Stimulated activated CD4-positive, alpha-beta T cell treated with anti-CD3 and anti-CD28 coated beads, Interleukin-2, amount 100 ng/mL, for 24 hours (primary cell): ENCODE data around the gene MAP3K4.

ENCODE experiments used
- DNase-seq, 2 donors: peaks; one replicate each; pipeline ENCODE4 v3.0.0-alpha.2; 2020

Gene MAP3K4

DNA sequence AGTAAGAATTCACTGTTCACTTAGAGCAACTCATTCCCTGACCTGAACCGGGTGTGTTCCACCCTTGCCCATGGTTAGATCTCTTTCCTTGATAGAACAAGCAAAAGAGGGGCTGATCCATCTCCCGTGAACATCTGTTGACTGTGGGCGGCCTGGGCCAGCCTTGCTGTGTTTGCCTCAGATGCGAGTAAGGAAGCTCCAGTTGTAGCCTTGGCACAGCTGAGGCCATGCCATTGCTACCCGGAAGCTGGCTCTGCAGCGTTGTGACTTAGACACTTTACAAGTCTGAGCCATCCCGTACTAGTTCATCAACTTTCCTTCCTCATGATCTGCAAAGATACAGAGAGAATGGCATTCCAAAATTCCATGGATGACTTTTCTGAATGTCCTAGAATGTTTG, 139.0 kb downstream of the MAP3K4 start:
- DNase-seq = no peak

DNA sequence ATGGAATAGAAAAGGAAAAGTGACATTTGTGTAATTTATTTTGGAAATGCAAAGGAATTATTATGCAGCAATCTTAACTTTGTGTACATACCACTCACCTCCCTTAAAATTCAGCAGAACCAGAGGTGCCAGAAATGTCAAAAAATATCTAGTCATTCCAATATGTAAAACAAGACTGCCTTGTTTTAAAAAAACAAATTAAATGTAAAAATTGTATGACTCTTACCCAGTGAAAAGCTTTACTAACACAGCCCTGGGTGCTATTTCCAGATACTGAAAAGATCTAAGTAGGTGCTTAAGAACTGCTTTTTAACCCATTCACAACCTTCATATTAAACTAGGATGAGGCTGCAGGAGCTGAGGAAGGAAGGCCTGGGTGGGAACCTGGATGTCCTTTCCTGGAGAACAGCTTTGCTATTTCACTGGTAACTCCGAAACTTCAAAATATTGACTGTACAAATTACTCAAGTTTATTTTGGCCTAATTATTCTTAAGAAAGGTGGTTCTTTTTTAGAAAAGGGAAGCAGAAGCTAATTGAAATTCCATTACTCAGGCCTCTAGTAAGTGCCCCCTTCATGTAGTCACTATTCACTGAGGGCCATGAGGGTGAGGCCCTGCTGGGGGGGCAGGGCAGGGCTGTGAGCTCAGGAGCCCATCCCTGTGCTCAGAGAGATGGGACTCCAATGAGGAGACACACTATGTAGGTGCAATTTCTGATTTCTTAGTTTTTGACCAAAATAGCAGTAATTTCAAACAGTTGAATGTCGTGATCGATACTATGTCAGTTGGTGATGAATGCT, 139.6 kb downstream of the MAP3K4 start:
- no peak for DNase-seq

DNA sequence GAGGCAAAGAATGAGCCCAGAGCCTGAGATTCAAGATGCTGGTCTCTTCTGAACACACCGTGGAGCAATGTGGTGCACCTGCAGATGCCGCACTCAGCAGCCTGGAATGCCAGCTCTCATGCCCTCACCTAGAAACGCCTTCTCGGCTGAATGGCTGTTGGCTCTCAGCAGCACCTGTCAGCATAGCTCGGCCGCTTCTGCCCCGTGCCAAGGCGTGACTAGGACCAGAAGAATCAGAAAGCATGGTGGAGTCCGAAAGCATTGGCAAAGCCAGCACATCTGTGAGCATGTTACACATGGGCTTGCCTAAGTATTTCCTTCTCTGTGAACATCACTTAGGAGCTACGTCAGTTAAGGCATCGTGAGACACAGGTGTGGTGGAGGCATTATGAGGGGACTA, 140.8 kb downstream of the MAP3K4 start:
- no peak for DNase-seq

DNA sequence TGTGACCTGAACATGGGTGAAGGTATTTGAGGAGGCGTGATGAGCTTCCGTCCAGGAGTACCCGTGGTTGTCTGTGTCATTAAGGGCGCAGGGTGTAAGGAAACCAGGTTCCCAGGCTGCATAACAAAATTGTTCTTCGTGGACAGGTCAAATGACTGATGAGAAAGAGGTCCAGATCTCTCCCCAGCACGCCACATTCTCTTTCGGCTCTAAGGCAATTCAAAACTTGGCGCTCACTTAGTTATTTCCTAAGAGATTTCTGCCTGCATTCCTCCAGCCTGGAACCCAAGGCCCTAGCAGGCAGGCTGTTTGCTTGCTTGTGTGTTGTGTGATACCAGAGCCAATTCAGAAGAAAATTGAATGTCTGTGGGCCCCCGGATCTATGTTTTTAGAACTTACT, 142.4 kb downstream of the MAP3K4 start:
- DNase-seq = no peak

DNA sequence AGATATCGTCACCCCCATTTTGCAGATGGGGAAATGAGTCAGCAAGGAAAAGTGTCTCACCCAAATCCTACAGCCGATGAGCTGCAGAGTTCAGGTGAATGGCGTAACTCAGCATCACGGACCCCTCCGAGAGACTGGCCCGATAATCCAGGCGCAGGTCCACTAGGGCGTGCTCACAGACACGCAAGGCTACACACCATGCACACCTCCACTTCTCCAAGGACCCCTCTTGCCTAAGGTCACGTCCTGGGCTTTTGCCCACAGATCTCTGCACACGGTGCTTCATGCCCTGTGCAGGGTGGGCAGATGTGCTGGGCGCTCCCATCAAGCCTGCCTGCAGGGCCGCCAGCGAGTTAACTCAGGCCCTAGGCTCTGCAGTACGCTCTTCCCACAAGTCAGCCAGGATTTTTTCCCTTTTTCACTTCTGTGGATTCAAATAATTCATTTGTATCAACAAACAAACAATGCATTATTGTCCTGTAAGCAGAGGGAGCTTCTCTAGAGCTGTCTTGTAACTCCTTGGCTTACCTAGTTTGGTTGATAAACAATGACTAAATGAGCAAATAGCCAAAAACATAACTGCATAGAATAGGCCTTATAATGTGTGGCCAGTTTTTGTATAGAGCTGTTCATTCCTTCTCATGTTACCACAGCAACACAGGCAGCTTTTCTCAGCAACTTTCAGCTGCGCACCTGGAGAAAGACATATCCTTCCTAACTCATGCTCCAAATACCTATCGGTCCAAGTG, 143.2 kb downstream of the MAP3K4 start:
- DNase-seq = no peak

DNA sequence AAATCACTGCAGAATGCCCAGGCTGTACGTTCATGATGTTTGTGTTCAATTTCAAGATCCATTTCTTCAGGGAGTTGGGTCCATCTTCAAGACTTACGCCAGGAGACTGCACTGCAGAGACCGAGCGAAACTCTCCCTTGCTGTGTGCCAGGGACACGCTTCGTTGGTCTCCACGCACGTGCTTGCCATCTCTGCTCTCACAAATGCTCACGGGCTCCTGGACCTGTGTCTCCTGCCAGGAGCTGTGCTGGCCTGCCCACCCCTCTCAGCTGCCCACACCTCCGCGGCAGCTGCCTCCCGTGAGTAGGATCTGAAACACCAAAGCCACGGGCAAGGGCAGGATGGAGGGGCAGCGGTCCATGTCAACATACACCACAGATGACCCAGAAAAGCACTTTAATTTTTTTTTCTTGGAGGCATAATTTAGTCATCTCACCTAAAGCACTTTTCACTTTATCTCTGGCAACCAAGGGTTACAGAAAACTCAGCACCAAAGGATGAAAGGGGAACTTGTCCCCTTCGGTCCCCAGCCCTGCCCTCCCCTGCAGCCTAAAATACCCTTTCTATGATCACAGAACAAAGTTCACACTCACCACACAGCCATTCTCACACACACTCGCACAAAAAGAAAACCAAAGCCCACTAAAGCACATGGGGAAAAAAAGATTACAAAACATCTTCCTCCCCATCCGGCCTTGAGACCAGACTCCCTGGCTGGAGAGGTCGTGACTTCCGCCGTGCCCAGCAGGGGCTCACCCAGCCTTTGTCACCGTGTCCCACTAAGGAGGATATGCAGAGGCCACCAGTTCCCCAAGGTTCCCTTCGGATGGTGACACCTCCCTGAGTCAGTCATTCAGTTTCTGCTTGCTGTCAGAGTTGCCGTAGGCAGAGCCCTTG, 144.4 kb downstream of the MAP3K4 start:
- no peak for DNase-seq

DNA sequence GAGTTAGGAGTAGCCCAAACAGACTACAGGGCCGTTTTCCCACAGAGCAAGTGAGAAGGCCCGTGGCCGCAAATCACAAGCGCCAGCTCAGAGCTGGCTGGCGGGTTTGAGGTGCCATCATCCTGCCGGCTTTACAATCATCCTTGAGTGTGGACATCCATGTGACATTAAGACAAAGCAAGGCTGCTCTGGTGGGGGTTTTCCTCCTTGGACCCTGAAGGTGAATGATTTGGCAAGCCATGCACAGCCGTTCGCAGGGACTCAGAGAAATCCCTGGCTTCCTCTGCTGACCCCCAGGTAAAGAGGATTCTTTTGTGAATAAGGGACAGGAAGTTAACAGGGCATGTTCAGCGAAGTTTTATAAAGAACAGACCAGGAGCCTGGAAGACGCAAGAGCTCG, 145.1 kb downstream of the MAP3K4 start:
- DNase-seq = no peak

DNA sequence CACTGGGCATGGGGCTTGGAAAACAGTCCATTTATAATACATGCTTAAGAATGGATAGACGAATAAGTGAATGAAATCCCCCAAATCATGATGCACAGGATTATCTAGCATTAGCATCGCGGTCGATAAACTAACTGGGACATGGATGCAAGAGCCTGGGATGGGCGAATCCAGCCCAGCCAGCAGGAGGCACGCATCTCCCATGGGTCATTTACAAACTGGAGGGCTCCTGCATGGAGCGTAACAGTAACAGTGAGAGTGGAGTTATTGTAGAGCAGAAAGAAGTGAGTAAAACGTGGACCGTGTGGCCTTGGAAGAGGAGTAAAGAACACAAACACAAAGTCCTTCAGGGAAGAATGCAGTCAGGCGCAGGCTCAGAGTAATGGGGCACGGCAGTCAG, 145.8 kb downstream of the MAP3K4 start:
- no peak for DNase-seq

DNA sequence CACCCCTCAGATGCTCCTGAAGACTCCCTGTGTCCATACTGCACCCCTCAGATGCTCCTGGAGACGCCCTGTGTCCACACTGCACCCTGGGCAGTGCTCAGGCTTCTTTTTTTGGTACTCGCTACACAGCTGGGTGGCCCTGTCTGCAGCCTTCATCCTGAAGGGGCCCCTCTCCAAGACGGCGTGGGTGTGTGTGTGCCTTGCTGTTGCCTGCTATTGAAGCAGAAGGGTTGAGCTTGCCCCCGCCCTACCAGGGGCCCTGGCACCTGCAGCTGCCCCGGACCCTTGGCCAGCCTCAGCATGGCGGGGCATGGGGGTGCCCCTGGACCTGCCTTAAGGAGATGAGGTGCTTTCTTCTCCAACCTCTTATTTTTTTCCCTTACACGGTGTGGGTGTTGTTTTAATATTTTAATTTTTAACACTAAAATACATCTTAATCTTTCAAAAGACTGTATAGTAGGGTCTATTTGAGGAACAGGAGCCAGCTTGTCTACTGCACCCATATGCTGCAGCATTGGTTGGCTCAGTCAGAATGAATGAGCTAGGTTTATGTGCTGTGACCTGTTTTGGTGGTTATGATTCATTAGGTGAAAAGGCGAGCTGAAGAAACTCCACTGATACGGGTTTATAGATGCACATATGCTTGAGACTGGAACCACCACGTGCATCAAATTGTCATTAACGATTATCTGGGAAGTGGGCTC, 146.4 kb downstream of the MAP3K4 start:
- DNase-seq = no peak

DNA sequence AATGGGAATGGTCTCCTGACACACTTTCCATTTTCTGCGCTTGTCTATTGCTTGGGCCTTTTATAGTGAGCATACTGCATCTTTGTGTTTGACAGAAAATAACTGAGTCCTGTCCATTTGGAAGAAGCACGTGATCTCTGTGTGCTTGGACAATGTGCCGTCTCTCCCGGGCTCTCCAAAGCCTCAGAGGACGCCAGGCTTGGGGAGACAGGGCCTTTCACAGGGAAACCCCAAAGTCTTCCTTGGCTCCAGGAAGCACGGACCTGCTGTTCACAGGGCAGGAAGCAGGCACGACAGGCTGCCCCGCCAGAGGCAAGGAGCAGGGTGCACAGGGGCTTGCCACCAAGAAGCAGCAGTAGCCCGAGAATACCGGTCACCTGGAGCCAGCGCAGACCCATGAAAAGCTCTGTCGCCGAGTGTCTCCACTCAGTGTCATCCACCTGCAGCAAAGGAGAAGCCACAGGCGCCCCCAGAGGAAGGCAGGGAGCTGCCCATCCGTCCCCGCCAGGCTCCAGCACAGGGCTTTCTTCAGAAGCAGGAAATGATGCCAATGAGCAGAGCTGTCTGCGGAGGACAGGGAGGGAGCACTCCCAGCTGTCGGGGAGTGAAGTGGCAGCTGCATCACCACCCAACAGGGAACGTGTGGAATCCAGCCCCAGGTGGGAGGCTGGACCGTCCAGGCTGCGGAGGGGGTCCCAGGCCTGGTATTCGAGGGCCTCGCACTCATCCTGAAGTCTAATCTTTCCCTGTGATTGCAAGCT, 147.2 kb downstream of the MAP3K4 start:
- DNase-seq = no peak

DNA sequence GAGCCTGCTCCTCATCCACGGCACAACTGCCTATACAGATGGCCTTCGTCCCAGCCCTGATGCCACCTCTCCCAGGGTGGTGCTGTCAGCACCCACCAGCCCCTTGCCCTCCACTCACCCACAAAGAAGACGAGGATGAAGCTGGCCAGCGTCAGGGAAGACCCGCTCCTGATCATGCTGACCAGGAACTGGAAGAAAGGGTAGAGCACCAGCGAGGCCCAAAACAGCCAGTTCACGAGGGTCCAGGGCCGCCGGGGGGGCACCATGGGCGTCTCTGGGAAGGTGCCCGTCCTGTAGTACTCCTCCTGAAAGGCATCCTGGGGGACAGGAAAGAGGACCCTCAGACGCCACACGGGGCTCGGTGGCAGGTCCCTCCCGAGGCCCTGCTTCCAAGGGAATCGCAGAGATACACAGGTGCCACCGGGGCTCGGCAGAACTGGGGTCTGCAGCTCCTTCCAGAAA, 147.8 kb downstream of the MAP3K4 start:
- DNase-seq = no peak

DNA sequence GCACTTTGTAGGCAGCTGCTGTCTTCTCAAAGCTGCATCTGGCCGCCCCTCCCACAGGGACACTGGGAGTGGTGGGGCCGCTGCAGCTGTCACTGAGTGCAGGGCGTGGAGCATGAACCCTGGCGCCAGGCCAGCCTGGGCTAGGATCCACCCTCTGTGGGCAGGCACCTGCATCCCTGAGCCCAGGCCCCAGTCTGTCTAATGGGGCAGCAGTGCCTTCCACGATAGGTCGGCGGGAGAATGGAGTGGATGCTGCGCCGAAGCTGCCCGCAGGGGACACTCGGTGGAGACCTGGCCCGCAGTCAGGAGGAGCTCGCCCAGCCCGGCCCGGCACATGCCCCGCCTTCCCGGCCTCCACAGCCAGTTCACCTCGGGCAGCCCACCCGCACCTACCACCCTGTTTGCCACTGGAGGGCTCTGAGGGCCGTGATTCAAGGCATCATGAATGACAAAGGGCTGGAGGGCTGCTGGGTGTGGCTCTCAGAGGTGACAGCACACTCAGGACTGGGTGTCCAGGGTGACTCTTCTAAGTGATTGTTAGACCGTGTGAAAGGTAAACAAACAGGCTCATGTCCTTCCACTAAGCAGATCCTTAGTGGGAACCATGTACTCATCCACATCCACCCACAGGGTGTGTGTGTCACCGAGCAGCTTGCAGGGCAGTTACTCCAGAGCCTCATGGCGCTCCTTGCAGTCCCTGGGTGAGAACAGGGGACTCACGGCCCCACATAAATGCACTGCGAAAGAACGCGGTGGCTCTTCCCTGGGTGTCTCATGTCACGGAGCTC, 148.4 kb downstream of the MAP3K4 start:
- DNase-seq = no peak

DNA sequence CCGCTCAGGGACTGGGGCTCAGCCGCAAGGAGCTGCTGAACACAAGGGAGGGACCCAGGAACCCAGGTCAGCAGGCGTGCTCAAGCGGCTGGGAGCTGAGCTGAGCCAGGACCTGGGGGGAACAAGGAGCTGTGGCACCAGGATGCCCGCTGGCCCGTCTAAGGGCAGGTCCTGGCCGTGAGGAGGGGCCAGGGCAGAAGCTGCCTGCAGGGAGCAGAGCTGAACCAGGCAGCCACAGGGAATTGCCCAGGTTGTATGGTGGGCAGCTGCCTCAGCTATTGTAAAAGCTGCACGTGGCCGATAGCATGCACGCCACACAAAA, 148.9 kb downstream of the MAP3K4 start:
- no peak for DNase-seq

DNA sequence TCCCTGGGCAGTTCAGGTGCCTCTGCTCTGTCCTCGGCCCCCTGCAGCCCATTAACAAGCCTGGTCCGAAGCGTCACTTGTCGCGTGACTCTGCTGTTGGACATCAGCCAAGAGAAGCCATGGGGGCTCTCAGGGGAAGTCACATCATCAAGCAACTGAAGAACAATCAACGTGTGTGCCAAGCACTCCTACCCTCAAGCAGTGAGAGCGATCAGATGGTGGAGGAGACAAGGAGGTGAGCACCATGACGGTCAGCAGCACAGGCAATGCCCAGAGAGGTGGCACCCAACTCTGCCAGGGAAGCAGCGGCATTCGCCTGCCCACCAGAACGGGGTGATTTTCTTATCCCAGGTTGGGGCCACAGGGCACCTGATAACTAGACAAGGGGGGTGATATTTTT, 149.6 kb downstream of the MAP3K4 start:
- DNase-seq = no peak

DNA sequence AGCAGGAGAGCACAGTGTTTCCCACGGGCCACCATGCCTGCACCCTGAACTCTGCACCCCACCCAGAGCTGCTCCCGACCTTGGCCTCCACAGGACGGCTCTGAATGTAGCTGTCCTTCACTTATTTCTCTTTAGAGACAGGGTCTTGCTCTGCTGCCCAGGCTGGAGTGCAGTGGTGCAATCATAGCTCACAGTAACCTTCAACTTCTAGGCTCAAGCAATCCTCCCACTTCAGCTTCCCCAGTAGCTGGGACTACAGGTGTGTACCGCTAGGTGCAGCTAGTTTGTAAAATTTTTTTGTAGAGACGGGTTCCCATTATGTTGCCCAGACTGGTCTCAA, 151.4 kb downstream of the MAP3K4 start:
- DNase-seq = no peak

DNA sequence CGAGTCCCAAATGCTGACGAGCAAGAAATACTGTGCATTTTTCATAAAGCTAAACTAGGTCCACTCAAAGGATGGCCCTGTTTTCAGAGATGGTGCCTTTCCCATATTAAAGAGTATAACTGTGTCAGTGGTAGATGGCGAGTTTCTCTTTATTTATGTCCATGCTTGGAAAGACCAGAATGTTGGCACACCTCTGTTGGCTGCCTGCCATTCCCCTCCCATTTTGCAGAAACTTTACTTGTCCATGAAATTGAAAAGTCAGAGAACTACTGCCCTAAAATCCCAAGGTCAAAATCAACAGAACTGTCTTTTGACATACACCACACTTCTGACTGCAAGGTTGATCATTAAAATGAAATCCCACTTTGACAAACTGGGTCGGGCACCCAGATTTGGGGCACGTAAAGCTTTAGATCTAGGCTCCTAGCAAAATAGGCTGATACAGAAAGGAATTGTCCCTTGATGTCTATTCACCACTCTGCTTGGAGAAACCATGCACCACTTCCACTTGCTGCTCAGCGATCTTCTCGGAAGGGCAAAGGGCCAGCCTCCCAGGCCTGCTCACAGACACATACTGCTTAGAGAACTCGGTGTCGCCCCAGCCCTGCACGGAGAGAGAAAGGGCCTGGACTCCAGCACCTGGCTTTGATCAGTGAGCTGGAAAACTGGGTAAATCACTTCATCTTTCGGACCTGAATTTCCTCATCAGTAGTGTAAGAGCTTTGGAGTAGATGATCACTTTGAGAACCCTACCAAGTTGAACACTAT, 152.3 kb downstream of the MAP3K4 start:
- no peak for DNase-seq

DNA sequence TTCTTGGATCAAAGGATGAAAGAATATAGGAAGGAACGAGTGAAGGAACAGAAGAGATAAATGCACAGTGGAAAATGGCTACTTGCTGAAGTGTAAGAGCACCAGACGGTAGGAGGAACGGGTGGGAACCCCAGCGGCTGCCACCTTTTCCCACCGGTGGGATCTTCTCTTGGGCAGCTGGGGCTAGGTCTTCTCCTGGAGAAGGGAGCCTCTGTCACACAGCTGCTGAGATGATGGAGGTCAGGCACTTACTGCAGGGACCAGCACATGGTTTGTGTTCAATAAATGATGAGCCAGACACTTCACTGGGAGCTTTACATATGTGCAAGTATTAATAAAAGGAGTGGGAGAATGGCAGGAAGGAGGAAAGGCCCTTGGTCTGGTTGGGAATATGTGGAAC, 158.6 kb downstream of the MAP3K4 start:
- no peak for DNase-seq

DNA sequence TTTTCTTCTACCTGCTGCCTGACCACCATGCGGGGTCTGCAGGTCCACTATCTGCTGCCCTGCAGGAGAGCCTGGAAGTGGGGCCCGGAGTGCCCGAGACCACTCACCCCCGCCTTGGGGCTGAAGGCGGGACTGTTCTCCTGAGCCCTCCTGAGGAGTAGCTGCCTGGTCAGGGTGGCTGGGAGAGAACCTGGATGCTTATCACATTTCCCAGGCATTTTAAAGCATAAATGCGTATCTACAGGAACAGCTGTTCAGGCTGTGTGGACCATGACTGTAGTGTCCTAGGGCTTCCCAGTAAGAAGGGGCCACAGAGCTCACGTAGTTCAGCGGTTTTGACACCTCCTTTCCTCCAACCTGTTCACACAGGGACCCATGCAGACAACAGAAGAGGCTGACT, 159.0 kb downstream of the MAP3K4 start:
- no peak for DNase-seq

DNA sequence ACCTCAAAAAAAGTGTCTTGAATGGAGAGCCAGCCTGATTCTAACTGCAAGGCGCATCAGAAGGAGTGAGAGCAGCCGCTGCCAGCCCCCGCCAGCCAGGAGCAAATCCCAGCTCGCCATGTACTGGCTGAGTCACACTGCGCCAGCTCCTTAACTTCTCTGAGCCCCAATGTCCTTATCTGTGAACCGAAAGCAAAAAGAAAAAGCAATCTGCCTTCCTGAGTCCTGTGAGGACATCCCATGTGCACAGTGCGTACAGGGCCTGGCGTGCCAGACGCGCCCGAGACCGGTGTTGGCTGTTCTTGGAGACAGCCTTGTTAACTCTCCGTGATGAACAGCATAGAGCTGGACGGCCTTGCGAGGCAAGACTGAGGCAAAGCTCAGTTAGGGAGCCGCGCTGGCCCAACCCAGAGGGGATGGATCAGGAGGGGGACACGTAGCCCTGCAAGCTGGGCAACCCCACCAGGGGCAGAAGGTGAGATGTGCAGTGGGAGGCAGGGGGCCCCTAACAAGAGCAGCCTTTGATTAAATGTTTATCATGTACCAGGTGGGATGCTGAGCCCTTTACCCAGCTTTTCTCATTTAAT, 159.6 kb downstream of the MAP3K4 start:
- DNase-seq = no peak
